Central memory CD8-positive, alpha-beta T cell (primary cell): ENCODE results near the gene NTF3.

Experiments used
- ATAC-seq: fragments of 150-1000 bp; cut with Tn5 transposase; replicated peaks from 2 replicates; pipeline ENCODE4 v1.10.0; 2022; ENCODE audit warnings: mild to moderate bottlenecking, moderate FRiP score, moderate number of reproducible peaks; ENCODE audit not compliant: poor library complexity, severe bottlenecking; ENCODE audit errors: extremely low read depth
- DNase-seq, 2 donors: peaks; one replicate each; pipeline ENCODE4 v3.0.0; 2021; ENCODE audit warnings: low spot score in 2 of 2
- H3K27ac Mint-ChIP-seq: one replicate; pipeline ENCODE4 v1.8.0; 2022; ENCODE audit warnings: low read depth, mild to moderate bottlenecking, moderate library complexity, mixed read lengths
- H3K27me3 Mint-ChIP-seq: one replicate; pipeline ENCODE4 v1.8.0; 2022; ENCODE audit warnings: mixed read lengths
- H3K36me3 Mint-ChIP-seq: one replicate; pipeline ENCODE4 v1.8.0; 2022; ENCODE audit warnings: mild to moderate bottlenecking, moderate library complexity, mixed read lengths; ENCODE audit not compliant: insufficient read depth
- H3K4me1 Mint-ChIP-seq: one replicate; pipeline ENCODE4 v1.8.0; 2022; ENCODE audit warnings: mixed read lengths
- H3K4me3 Mint-ChIP-seq: one replicate; pipeline ENCODE4 v1.8.0; 2022; ENCODE audit warnings: mild to moderate bottlenecking, moderate library complexity, mixed read lengths
- H3K9me3 Mint-ChIP-seq: one replicate; pipeline ENCODE4 v1.8.0; 2022; ENCODE audit warnings: mixed read lengths

Gene NTF3

DNA sequence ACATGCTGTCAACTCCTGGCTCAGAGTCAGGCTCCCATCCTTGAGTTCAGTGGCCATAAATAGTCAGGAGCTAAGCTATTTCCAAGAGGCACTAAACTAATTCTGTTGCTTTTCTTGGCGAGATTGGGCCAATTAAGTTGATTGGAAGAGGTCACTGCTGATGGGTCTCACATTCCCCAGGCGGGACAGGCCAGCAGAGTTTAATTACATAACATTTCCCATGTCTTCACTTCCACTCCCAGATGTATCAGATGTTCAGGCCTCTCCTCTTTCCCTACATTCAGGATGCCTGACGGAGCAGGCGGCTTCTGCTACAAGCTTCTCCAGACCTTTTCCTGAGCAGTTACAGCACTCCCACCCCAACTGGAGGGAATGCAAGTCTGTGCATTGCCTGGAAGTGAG lies 5.3 kb downstream of the NTF3 start:
- Mint-ChIP-seq H3K27me3 (peaks cover 4% of the 10 kb centered on the region), H3K9me3 (no peaks in the 10 kb centered on the region), H3K4me3 (no peak overlapping the region), H3K36me3 (no peaks in the 10 kb centered on the region), H3K4me1 (peaks cover 5% of the 10 kb centered on the region), H3K27ac (no peak overlapping the region)
- no peak for DNase-seq
- ATAC-seq = no peak

- H3K9me3 Mint-ChIP-seq = no peaks in the 10 kb centered on the region
Measured at GRCh38 chr12:5437589-5437988, 5.7 kb downstream of the NTF3 start.

GRCh38 chr12:5438671-5439200 lies 6.8 kb downstream of the NTF3 start:
- DNase-seq (no peak), ATAC-seq (no peak)
- no peaks in the 10 kb centered on the region for H3K9me3 Mint-ChIP-seq
- H3K4me3 Mint-ChIP-seq = no peak overlapping the region
- peaks cover 1% of the 10 kb centered on the region for H3K27me3 Mint-ChIP-seq
- no peak overlapping the region for H3K27ac Mint-ChIP-seq
- no peaks in the 10 kb centered on the region for H3K36me3 Mint-ChIP-seq
- H3K4me1 Mint-ChIP-seq = no peaks in the 10 kb centered on the region

More at GRCh38 chr12:5437589-5437988, 5.7 kb downstream of the NTF3 start:
- no peak for ATAC-seq
- H3K4me3 Mint-ChIP-seq = no peak overlapping the region
- no peak for DNase-seq
- peaks cover under 1% of the 10 kb centered on the region for H3K4me1 Mint-ChIP-seq
- H3K27me3 Mint-ChIP-seq = no peaks in the 10 kb centered on the region
- no peak overlapping the region for H3K27ac Mint-ChIP-seq
- no peaks in the 10 kb centered on the region for H3K36me3 Mint-ChIP-seq

- DNase-seq = no peak
- no peaks in the 10 kb centered on the region for H3K4me1 Mint-ChIP-seq
- no peak overlapping the region for H3K27ac Mint-ChIP-seq
- H3K27me3 Mint-ChIP-seq = peaks cover 8% of the 10 kb centered on the region
- H3K9me3 Mint-ChIP-seq = no peaks in the 10 kb centered on the region
- ATAC-seq = no peak
- peaks cover 2% of the 10 kb centered on the region for H3K36me3 Mint-ChIP-seq
- no peak overlapping the region for H3K4me3 Mint-ChIP-seq
Measured at GRCh38 chr12:5439371-5439771, 7.5 kb downstream of the NTF3 start.

GRCh38 chr12:5439788-5440300 lies 7.9 kb downstream of the NTF3 start:
- Mint-ChIP-seq H3K4me3 (no peak overlapping the region), H3K9me3 (no peaks in the 10 kb centered on the region), H3K36me3 (peaks cover 2% of the 10 kb centered on the region), H3K27me3 (peaks cover 12% of the 10 kb centered on the region), H3K4me1 (no peaks in the 10 kb centered on the region), H3K27ac (no peak overlapping the region)
- DNase-seq (no peak), ATAC-seq (no peak)

DNA sequence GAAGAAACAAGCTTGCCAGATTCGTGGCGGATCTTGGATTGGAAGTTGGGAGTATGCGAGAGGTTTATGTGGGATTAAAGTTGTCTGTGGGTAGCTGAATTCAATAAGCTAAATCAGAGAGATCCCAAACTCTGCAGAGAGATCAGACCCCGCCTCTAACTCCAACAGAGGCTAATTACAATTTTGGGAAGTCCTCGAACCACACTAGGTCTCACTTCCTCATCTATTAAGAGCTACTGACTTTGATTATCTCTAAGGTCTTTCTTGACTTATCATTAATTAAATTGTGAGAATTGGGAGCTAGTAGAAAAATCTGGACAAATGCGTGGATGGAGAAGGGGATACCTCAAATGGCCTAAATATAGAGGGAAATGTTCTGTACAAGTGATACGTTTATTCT lies 9.1 kb downstream of the NTF3 start:
- Mint-ChIP-seq H3K9me3 (no peaks in the 10 kb centered on the region), H3K27me3 (peaks cover 23% of the 10 kb centered on the region), H3K27ac (no peak overlapping the region), H3K36me3 (peaks cover 2% of the 10 kb centered on the region), H3K4me1 (no peaks in the 10 kb centered on the region), H3K4me3 (no peak overlapping the region)
- DNase-seq = no peak
- no peak for ATAC-seq

- Mint-ChIP-seq H3K4me1 (no peaks in the 10 kb centered on the region), H3K27me3 (peaks cover 26% of the 10 kb centered on the region), H3K36me3 (peaks cover 2% of the 10 kb centered on the region), H3K4me3 (no peak overlapping the region), H3K27ac (no peak overlapping the region), H3K9me3 (no peaks in the 10 kb centered on the region)
- DNase-seq (no peak), ATAC-seq (no peak)
Measured at GRCh38 chr12:5441497-5442236, 9.8 kb downstream of the NTF3 start.

DNA sequence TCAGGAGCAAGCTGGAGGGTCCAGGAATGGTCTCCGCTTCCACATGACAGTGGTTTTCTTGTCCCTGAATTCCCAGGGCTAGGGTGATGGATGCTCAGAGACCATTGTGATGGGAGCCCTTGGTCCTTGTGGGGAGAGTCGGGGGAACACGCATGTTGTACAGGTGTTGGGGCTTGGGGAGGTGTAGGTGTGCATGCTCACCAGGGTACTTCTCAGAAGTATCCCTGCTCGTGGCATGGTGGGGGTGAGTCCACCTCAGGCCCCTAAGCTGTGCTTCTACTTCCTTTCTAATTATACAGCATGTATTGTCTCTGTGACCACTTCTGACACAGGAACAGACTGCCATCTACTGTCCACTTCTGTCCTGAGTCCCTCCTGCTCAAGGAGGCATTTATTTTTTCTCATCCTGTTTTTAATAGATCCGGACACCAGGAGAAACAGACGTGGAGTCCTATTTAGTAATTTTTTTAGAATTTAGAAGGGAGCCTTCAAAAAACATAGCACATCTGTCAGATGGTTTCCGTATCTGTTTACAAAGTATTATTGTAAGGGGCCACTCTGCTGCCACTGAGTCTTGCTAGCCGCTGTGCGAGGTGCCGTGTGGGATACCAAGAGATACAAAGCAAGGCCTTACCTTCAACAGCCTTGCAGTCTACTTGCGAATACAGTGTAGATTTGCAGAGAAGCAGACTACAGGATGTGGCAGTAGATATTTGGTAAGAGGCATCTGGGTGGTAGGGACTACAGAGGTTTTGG lies 10.5 kb downstream of the NTF3 start:
- DNase-seq = no peak
- ATAC-seq = no peak
- H3K4me3 Mint-ChIP-seq = no peak overlapping the region
- H3K36me3 Mint-ChIP-seq = peaks cover 2% of the 10 kb centered on the region
- no peaks in the 10 kb centered on the region for H3K9me3 Mint-ChIP-seq
- no peak overlapping the region for H3K27ac Mint-ChIP-seq
- peaks cover 26% of the 10 kb centered on the region for H3K27me3 Mint-ChIP-seq
- no peaks in the 10 kb centered on the region for H3K4me1 Mint-ChIP-seq

DNA sequence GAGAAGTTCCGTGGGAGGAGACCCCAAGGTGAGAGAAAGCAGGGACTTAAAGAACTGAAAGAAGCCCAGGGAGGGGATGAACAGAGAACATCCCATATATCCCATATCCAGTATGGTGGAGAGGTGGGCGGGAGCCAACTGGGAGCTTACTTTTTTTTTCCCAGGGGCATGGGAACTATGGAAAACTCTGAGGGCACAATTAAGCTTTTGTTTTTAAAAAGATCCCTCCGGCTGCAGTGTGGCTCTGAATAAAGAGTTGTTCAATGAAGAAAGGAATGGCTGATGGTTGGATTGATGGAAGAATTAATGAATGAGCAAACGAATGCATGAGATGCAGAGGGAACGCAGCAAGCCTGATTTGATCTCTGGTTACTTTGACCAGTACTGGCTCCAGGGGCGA lies 12.6 kb downstream of the NTF3 start:
- Mint-ChIP-seq H3K36me3 (peaks cover 2% of the 10 kb centered on the region), H3K4me3 (no peak overlapping the region), H3K9me3 (no peaks in the 10 kb centered on the region), H3K27ac (no peak overlapping the region), H3K4me1 (no peaks in the 10 kb centered on the region), H3K27me3 (peaks cover 26% of the 10 kb centered on the region)
- ATAC-seq = no peak
- no peak for DNase-seq

GRCh38 chr12:5447320-5447719 lies 15.4 kb downstream of the NTF3 start:
- Mint-ChIP-seq H3K4me3 (no peak overlapping the region), H3K36me3 (peaks cover 2% of the 10 kb centered on the region), H3K4me1 (no peaks in the 10 kb centered on the region), H3K27me3 (peaks cover 26% of the 10 kb centered on the region), H3K9me3 (no peaks in the 10 kb centered on the region), H3K27ac (no peak overlapping the region)
- no peak for DNase-seq
- ATAC-seq = no peak

DNA sequence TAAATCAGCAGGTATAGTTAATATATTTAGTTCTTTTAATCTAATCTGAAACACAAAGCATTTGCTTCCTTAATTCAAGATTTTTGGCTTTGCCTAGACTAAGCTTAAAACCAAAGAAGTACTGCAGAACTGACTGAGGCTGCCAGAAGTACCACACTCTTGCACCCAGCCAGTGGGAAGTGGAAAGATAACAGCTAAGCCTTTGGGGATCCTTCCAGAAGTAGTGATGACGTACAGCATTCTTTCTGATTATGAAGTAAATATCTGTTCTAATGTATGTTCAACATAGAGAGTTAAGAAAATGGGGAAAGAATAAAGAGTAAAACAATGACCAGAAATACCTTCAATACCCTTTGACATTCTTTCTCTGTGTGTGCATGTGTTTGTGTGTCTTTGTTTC lies 19.3 kb downstream of the NTF3 start:
- Mint-ChIP-seq H3K36me3 (no peaks in the 10 kb centered on the region), H3K9me3 (no peaks in the 10 kb centered on the region), H3K4me1 (no peaks in the 10 kb centered on the region), H3K27ac (no peak overlapping the region), H3K27me3 (peaks cover 1% of the 10 kb centered on the region), H3K4me3 (no peak overlapping the region)
- DNase-seq (no peak), ATAC-seq (no peak)

DNA sequence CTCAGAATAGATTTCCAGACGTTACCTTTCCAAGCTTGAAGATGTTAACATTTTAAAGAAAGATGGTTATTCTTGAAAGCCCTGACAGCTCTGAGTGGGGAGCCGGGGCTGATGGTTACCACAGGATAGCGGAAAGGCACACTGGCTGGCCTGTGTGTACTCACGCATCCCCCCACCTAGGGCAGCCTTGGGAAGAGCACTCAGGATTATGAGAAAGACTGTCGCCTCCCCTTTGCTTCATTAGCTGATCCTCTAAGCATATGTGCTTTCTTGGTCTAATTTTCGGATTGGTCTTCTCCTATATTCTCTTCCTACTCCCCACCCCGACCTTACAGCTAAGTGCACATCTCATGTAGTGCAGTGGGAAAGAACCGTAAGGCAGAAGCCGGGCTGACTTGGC lies 20.7 kb downstream of the NTF3 start:
- Mint-ChIP-seq H3K9me3 (no peaks in the 10 kb centered on the region), H3K4me1 (no peaks in the 10 kb centered on the region), H3K27ac (no peak overlapping the region), H3K27me3 (no peaks in the 10 kb centered on the region), H3K4me3 (no peak overlapping the region), H3K36me3 (no peaks in the 10 kb centered on the region)
- DNase-seq = no peak
- ATAC-seq = no peak

DNA sequence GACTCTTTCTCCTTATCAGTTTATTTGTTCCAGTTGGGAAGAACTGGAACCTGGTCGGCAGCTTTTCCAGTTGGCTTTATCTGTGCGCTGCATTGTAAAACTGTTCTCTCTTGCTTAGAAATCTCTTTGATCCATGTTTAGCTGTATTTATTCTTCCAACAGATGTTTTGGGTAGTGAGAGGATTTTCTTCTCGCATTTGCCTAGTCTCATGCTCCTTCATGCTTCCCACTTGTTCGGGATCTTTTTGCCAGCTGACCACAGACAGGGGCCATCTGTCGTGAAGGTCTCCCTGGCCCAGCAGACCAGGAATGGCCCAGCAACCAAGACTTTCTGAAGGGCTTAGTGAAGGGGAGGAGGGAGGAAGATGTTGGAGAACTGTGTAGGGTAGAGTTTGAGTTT lies 21.6 kb downstream of the NTF3 start:
- no peak for DNase-seq
- no peak for ATAC-seq
- H3K4me1 Mint-ChIP-seq = no peaks in the 10 kb centered on the region
- H3K9me3 Mint-ChIP-seq = no peaks in the 10 kb centered on the region
- H3K4me3 Mint-ChIP-seq = no peak overlapping the region
- no peaks in the 10 kb centered on the region for H3K36me3 Mint-ChIP-seq
- no peaks in the 10 kb centered on the region for H3K27me3 Mint-ChIP-seq
- no peak overlapping the region for H3K27ac Mint-ChIP-seq
